CD4-positive, alpha-beta T cell (primary cell): ENCODE measurements around the gene TMEM219. TPM values are rescaled to one million over a fixed set of nuclear protein-coding genes. Genes with fewer than 3 reads are reported as not detected.
A peak's percentile ranks its signal among the peaks of the same experiment; 100 is the strongest.

ENCODE experiments used
- ATAC-seq: fragments of 200-7000 bp; cut with Tn5 transposase; one replicate; pipeline ENCODE4 v1.10.0; 2022; ENCODE audit warnings: mild to moderate bottlenecking; ENCODE audit not compliant: poor library complexity
- CTCF ChIA-PET: fragments of 350-600 bp; sonication (Branson Sonifier 250); formaldehyde crosslinking; loops from one replicate; lab custom pipeline; 2021; ENCODE audit warnings: antibody characterized with exemption, inconsistent platforms; lab: Charles Lee
- POLR2A ChIA-PET: fragments of 350-600 bp; sonication (Branson Sonifier 250); formaldehyde crosslinking; loops from one replicate; lab custom pipeline; 2021; ENCODE audit warnings: antibody characterized with exemption, inconsistent platforms; lab: Charles Lee
- DNase-seq, 14 experiments: peaks; one replicate each; pipeline ENCODE4 v3.0.0-alpha.2; 2013 to 2020; ENCODE audit warnings: mixed read lengths in 2 of 14
- H3K27ac ChIP-seq, 2 donors: one replicate each; pipeline versions ENCODE4 v1.5.1 to v1.7.0; 2013; ENCODE audit warnings: low read length in 2 of 2, low read depth in 1 of 2, mild to moderate bottlenecking in 1 of 2
- H3K27me3 ChIP-seq, 2 experiments: 1 replicate in 1 of 2; 2 replicates in 1 of 2; pipeline versions ENCODE4 v1.6.1 to v1.7.0; 2013; ENCODE audit warnings: low read length in 2 of 2, control low read depth in 1 of 2, mild to moderate bottlenecking in 1 of 2, moderate library complexity in 1 of 2; ENCODE audit not compliant: insufficient read depth in 2 of 2, control insufficient read depth in 1 of 2
- H3K36me3 ChIP-seq: one replicate; pipeline ENCODE4 v1.6.1; 2013; ENCODE audit warnings: low read length, control low read depth; ENCODE audit not compliant: insufficient read depth
- H3K4me1 ChIP-seq: one replicate; pipeline ENCODE4 v1.6.1; 2013; ENCODE audit warnings: low read length, control low read depth; ENCODE audit not compliant: insufficient read depth
- H3K4me3 ChIP-seq: one replicate; pipeline ENCODE4 v1.5.1; 2013; ENCODE audit warnings: mild to moderate bottlenecking, low read length, moderate library complexity
- H3K9me3 ChIP-seq, 2 experiments: 1 replicate in 1 of 2; 2 replicates in 1 of 2; pipeline versions ENCODE4 v1.6.1 to v1.7.0; 2013; ENCODE audit warnings: low read length in 2 of 2, mild to moderate bottlenecking in 2 of 2, control low read depth in 1 of 2, moderate library complexity in 1 of 2; ENCODE audit not compliant: control insufficient read depth in 1 of 2, insufficient read depth in 1 of 2
- H3K27ac Mint-ChIP-seq: one replicate; pipeline ENCODE4 v1.8.0; 2020; ENCODE audit warnings: mixed read lengths
- H3K27me3 Mint-ChIP-seq: one replicate; pipeline ENCODE4 v1.8.0; 2021; ENCODE audit warnings: mixed read lengths
- H3K36me3 Mint-ChIP-seq: one replicate; pipeline ENCODE4 v1.8.0; 2021; ENCODE audit warnings: low read depth, mixed read lengths
- H3K4me1 Mint-ChIP-seq: one replicate; pipeline ENCODE4 v1.8.0; 2021; ENCODE audit warnings: low read depth, mixed read lengths
- H3K4me3 Mint-ChIP-seq: one replicate; pipeline ENCODE4 v1.8.0; 2020; ENCODE audit warnings: mild to moderate bottlenecking, mixed read lengths
- H3K9me3 Mint-ChIP-seq: one replicate; pipeline ENCODE4 v1.8.0; 2020; ENCODE audit warnings: mixed read lengths
- CTCF ChIP-seq: fragments of 200-600 bp; IDR thresholded peaks from one replicate; pipeline ENCODE4 v1.8.0; 2022; ENCODE audit warnings: antibody characterized with exemption, mild to moderate bottlenecking
- intact Hi-C, 2 experiments: fragments of 100-400 bp; cut with DNase I in 1 of 2; cut with micrococcal nuclease in 1 of 2; formaldehyde crosslinking; loops; one replicate each; pipeline versions ENCODE4 v1.15.1 to v1.9.0; 2023 to 2025; cut with DNase I, micrococcal nuclease
- total RNA-seq, 174 experiments: library from RNA in 2 of 174; stranded (reverse) in 2 of 174; gene quantifications; one replicate each; pipeline ENCODE4 v1.2.3 and lab custom pipeline; 2021 to 2026

TMEM219 gene
- total RNA-seq, 2 experiments from 2014 or later: 56.9 to 63.3 TPM

- H3K9me3 ChIP-seq: no peaks in the 10 kb centered on the region
- no peak for DNase-seq
- CTCF ChIA-PET: interaction anchor here (1.3 kb wide), 1 partner anchor 112 kb away, joined by 3 read pairs; the partner anchor contains the start of gene CDIPT
- Mint-ChIP-seq H3K9me3 (no peaks in the 10 kb centered on the region), H3K4me3 (peak overlapping the region; percentile 98), H3K27ac (peak overlapping the region; percentile 84), H3K4me1 (peaks cover 50% of the 10 kb centered on the region), H3K27me3 (no peaks in the 10 kb centered on the region), H3K36me3 (peaks cover 43% of the 10 kb centered on the region)
- intact Hi-C loops: loop anchor here in 1 of 2 experiments (5.0 kb wide), 1 partner anchor 53 kb away; no protein-coding TSS in a partner anchor
- H3K27me3 ChIP-seq: no peaks in the 10 kb centered on the region
- peaks cover 28% of the 10 kb centered on the region for H3K36me3 ChIP-seq
- H3K4me3 ChIP-seq: peak overlapping the region; percentile 99
- peaks cover 39% of the 10 kb centered on the region for H3K4me1 ChIP-seq
- POLR2A ChIA-PET: interaction anchor here (0.9 to 6.4 kb wide), 5 partner anchors 13 to 167 kb away, joined by 3 to 69 read pairs (median 18); partner anchors contain the start of genes HIRIP3, INO80E, KCTD13 and TMEM219
- TF ChIP-seq CTCF: no peak
- H3K27ac ChIP-seq: peak overlapping the region; percentile 25 to 70
- ATAC-seq: no peak
Measured at GRCh38 chr16:29975134-29975538, 13.3 kb downstream of the TMEM219 start.

- H3K27me3 ChIP-seq: no peaks in the 10 kb centered on the region
- ChIA-PET POLR2A (interaction anchor here (0.9 to 6.4 kb wide), 4 partner anchors 14 to 168 kb away, joined by 3 to 69 read pairs (median 14); partner anchors contain the start of genes HIRIP3, INO80E, KCTD13 and TMEM219), CTCF (interaction anchor here (1.2 to 1.3 kb wide), 2 partner anchors 14 to 112 kb away, joined by 3 read pairs; partner anchors contain the start of genes CDIPT and TMEM219)
- H3K27ac ChIP-seq: no peak overlapping the region
- Mint-ChIP-seq H3K27ac (peak overlapping the region; percentile 84), H3K4me1 (peaks cover 50% of the 10 kb centered on the region), H3K9me3 (no peaks in the 10 kb centered on the region), H3K27me3 (no peaks in the 10 kb centered on the region), H3K36me3 (peaks cover 51% of the 10 kb centered on the region), H3K4me3 (peak overlapping the region; percentile 98)
- intact Hi-C loops: loop anchor here in 1 of 2 experiments (5.0 kb wide), 1 partner anchor 54 kb away; no protein-coding TSS in a partner anchor
- ATAC-seq (no peak), DNase-seq (no peak)
- peaks cover 39% of the 10 kb centered on the region for H3K4me1 ChIP-seq
- H3K4me3 ChIP-seq: peak overlapping the region; percentile 99
- no peaks in the 10 kb centered on the region for H3K9me3 ChIP-seq
- H3K36me3 ChIP-seq: peaks cover 32% of the 10 kb centered on the region
- no peak for TF ChIP-seq CTCF
Measured at GRCh38 chr16:29975811-29976511, 14.1 kb downstream of the TMEM219 start.

- H3K4me1 ChIP-seq: peaks cover 39% of the 10 kb centered on the region
- POLR2A ChIA-PET: interaction anchor here (2.2 kb wide), 1 partner anchor 51 kb away, joined by 11 read pairs; the partner anchor contains the start of gene KCTD13
- H3K27me3 ChIP-seq: no peaks in the 10 kb centered on the region
- H3K36me3 ChIP-seq: peaks cover 45% of the 10 kb centered on the region
- ATAC-seq (no peak), DNase-seq (peak in 1 of 14 experiments; percentile 4)
- peak overlapping the region; percentile 84 for H3K27ac Mint-ChIP-seq
- no peak for TF ChIP-seq CTCF
- no peak overlapping the region for H3K4me3 Mint-ChIP-seq
- H3K4me3 ChIP-seq: no peak overlapping the region
- H3K36me3 Mint-ChIP-seq: peaks cover 58% of the 10 kb centered on the region
- H3K9me3 Mint-ChIP-seq: no peaks in the 10 kb centered on the region
- no peaks in the 10 kb centered on the region for H3K9me3 ChIP-seq
- no peaks in the 10 kb centered on the region for H3K27me3 Mint-ChIP-seq
- peaks cover 50% of the 10 kb centered on the region for H3K4me1 Mint-ChIP-seq
- no peak overlapping the region for H3K27ac ChIP-seq
- intact Hi-C loops: loop anchor here in 1 of 2 experiments (5.0 kb wide), 1 partner anchor 55 kb away; no protein-coding TSS in a partner anchor
- CTCF ChIA-PET: no interaction called here
Measured at GRCh38 chr16:29977063-29977825, 15.4 kb downstream of the TMEM219 start.
